Adrenal gland (tissue), 12 donors: ENCODE data around the gene ARHGEF7. TPM values are rescaled to one million over a fixed set of nuclear protein-coding genes. Genes with fewer than 3 reads are reported as not detected.

ENCODE experiments used
- DNase-seq, 7 donors: peaks; one replicate each; pipeline ENCODE4 v3.0.0-alpha.2; 2019 to 2020
- H3K27ac ChIP-seq, 5 donors: fragments of 200-600 bp; sonication (generic) in 4 of 5; 1 replicate in 3 of 5; 2 replicates in 2 of 5; pipeline versions ENCODE4 v1.5.1 to v1.8.0; 2016 to 2020; ENCODE audit warnings: mild to moderate bottlenecking in 1 of 5
- H3K27me3 ChIP-seq: fragments of 200-600 bp; 2 replicates; pipeline ENCODE4 v1.8.0; 2021
- H3K36me3 ChIP-seq, 2 donors: fragments of 200-600 bp; replicated peaks in 1 of 2; 1 replicate in 1 of 2; 2 replicates in 1 of 2; pipeline versions ENCODE4 v1.5.1 to v1.8.0; 2018 to 2022
- H3K4me1 ChIP-seq, 2 donors: fragments of 200-600 bp; replicated peaks in 1 of 2; 1 replicate in 1 of 2; 2 replicates in 1 of 2; pipeline versions ENCODE4 v1.5.1 to v1.8.0; 2018 to 2021
- H3K4me3 ChIP-seq, 4 donors: fragments of 200-600 bp; sonication (generic) in 3 of 4; one replicate each; pipeline ENCODE4 v1.5.1; 2016 to 2018
- H3K9me3 ChIP-seq, 3 donors: fragments of 200-600 bp; sonication (generic) in 1 of 3; replicated peaks in 1 of 3; 1 replicate in 2 of 3; 2 replicates in 1 of 3; pipeline versions ENCODE4 v1.5.1 to v1.8.0; 2016 to 2021
- CTCF ChIP-seq, 6 experiments: fragments of 450-650 bp in 4 of 6; fragments of 200-600 bp in 2 of 6; sonication (generic) in 1 of 6; IDR thresholded peaks; 1 replicate in 5 of 6; 2 replicates in 1 of 6; pipeline versions ENCODE4 v1.5.1 to v1.8.0; 2016 to 2021; ENCODE audit warnings: antibody characterized with exemption in 6 of 6, mild to moderate bottlenecking in 2 of 6, moderate library complexity in 1 of 6
- POLR2A ChIP-seq, 2 donors: fragments of 450-650 bp; IDR thresholded peaks; one replicate each; pipeline ENCODE4 v1.6.1; 2017; ENCODE audit warnings: antibody characterized with exemption in 2 of 2, mild to moderate bottlenecking in 2 of 2, moderate library complexity in 1 of 2
- WGBS, 4 donors: extraction: QIAGEN DNeasy Blood & Tissue Kit in 2 of 4; methylation state at CpG; one replicate each; pipeline versions ENCODE4 v1.1.5 to v1.1.7; 2013 to 2017; 5-methylcytosine and 5-hydroxymethylcytosine counted together
- intact Hi-C, 2 donors: fragments of 100-400 bp; cut with DNase I; formaldehyde crosslinking; loops; one replicate each; pipeline versions ENCODE4 v1.14.1 to v1.15.0; 2022 to 2023
- polyA plus RNA-seq, 3 donors: library from polyadenylated mRNA; stranded (reverse); fragments of 200-250 nt in 2 of 3; fragments of 350-450 nt in 1 of 3; fragmentation: Illumina TruSeq in 1 of 3; extraction: RNeasy Lipid Tissue Mini Kit (QIAGEN cat#74804) in 1 of 3; gene quantifications; one replicate each; pipeline ENCODE4 v1.2.3, GENCODE V29; 2013 to 2014
- total RNA-seq, 9 donors: library from RNA; depleted of rRNA in 4 of 9; stranded (reverse); fragments of >200 nt in 4 of 9; fragments of 120-200 nt in 1 of 9; fragmentation: NEBNext Ultra II Directional in 1 of 9; extraction: Animal tissue kit (Norgen Biotek cat#: 25700) in 1 of 9; gene quantifications; one replicate each; pipeline versions ENCODE4 v1.1.0 to v1.2.4, GENCODE V29; 2013 to 2023
- donor health status: healthy with polysubstance abuse.
- donor health status: Bipolar disorder and iron deficiency.
- donor health status: DM: yes; HTN: yes; CAD: no.
- donor health status: DM: no; HTN: no; CAD: no.
- donor health status: DM: no; HTN: no; CAD: no.
- donor health status: DM: yes; HTN: yes; CAD: no.

ARHGEF7 gene
- total and polyA plus RNA-seq, 12 donors = 25.3 to 69.3 (median 53.2) TPM

- H3K27me3 ChIP-seq = no peaks in the 10 kb centered on the region
- H3K36me3 ChIP-seq = no peaks in the 10 kb centered on the region
- no peak overlapping the region for H3K4me3 ChIP-seq
- TF ChIP-seq CTCF (IDR thresholded peaks at IDR 0.05) = no peak
- no peak for TF ChIP-seq POLR2A (IDR thresholded peaks at IDR 0.05)
- 91 to 96% (median 93%) methylated on average over 9 of the region's 9 CpGs for WGBS, 4 donors
- no peak for DNase-seq
- intact Hi-C loops = no loop called here
- no peaks in the 10 kb centered on the region for H3K4me1 ChIP-seq
- H3K9me3 ChIP-seq = no peaks in the 10 kb centered on the region
- no peak overlapping the region for H3K27ac ChIP-seq
Measured at GRCh38 chr13:111122631-111123030, 7.5 kb downstream of the ARHGEF7 start.

GRCh38 chr13:111123221-111123620 lies 8.1 kb downstream of the ARHGEF7 start:
- no peak for DNase-seq
- H3K9me3 ChIP-seq = no peaks in the 10 kb centered on the region
- no peaks in the 10 kb centered on the region for H3K36me3 ChIP-seq
- no peaks in the 10 kb centered on the region for H3K4me1 ChIP-seq
- TF ChIP-seq POLR2A (IDR thresholded peaks at IDR 0.05) (no peak), CTCF (IDR thresholded peaks at IDR 0.05) (no peak)
- H3K4me3 ChIP-seq = no peak overlapping the region
- intact Hi-C loops = no loop called here
- no peak overlapping the region for H3K27ac ChIP-seq
- WGBS, 4 donors = 90 to 95% (median 91%) methylated on average over 4 of the region's 4 CpGs
- no peaks in the 10 kb centered on the region for H3K27me3 ChIP-seq

GRCh38 chr13:111123649-111124048 lies 8.5 kb downstream of the ARHGEF7 start:
- no peaks in the 10 kb centered on the region for H3K27me3 ChIP-seq
- no peak overlapping the region for H3K27ac ChIP-seq
- H3K4me1 ChIP-seq = no peaks in the 10 kb centered on the region
- H3K9me3 ChIP-seq = no peaks in the 10 kb centered on the region
- H3K36me3 ChIP-seq = no peaks in the 10 kb centered on the region
- TF ChIP-seq CTCF (IDR thresholded peaks at IDR 0.05) (no peak), POLR2A (IDR thresholded peaks at IDR 0.05) (no peak)
- H3K4me3 ChIP-seq = no peak overlapping the region
- DNase-seq = no peak
- 51 to 76% (median 58%) methylated on average over 8 of the region's 8 CpGs for WGBS, 4 donors
- intact Hi-C loops = no loop called here

- no peak for DNase-seq
- no peaks in the 10 kb centered on the region for H3K27me3 ChIP-seq
- no peak for TF ChIP-seq CTCF (IDR thresholded peaks at IDR 0.05)
- no peak for TF ChIP-seq POLR2A (IDR thresholded peaks at IDR 0.05)
- H3K9me3 ChIP-seq = no peaks in the 10 kb centered on the region
- no peak overlapping the region for H3K27ac ChIP-seq
- intact Hi-C loops = no loop called here
- no peak overlapping the region for H3K4me3 ChIP-seq
- no peaks in the 10 kb centered on the region for H3K36me3 ChIP-seq
- no peaks in the 10 kb centered on the region for H3K4me1 ChIP-seq
Measured at GRCh38 chr13:111126509-111126908, 11.4 kb downstream of the ARHGEF7 start.
